Measurements from ENCODE around the gene FAM98C.

FAM98C gene

GRCh38 chr19:38442736-38443135 is 39.8 kb downstream of the FAM98C start:
- TF ChIP-seq, protein P1, sequence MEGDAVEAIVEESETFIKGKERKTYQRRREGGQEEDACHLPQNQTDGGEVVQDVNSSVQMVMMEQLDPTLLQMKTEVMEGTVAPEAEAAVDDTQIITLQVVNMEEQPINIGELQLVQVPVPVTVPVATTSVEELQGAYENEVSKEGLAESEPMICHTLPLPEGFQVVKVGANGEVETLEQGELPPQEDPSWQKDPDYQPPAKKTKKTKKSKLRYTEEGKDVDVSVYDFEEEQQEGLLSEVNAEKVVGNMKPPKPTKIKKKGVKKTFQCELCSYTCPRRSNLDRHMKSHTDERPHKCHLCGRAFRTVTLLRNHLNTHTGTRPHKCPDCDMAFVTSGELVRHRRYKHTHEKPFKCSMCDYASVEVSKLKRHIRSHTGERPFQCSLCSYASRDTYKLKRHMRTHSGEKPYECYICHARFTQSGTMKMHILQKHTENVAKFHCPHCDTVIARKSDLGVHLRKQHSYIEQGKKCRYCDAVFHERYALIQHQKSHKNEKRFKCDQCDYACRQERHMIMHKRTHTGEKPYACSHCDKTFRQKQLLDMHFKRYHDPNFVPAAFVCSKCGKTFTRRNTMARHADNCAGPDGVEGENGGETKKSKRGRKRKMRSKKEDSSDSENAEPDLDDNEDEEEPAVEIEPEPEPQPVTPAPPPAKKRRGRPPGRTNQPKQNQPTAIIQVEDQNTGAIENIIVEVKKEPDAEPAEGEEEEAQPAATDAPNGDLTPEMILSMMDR (IDR thresholded peaks at IDR 0.05; ENCODE audit: low read depth, low read length, missing control alignments) = no peak
- DNase-seq (ENCODE audit: extremely low read depth, low read depth) = no peak
- H3K4me3 ChIP-seq (replicated peaks; ENCODE audit: low read depth, low read length) = no peak overlapping the region

DNA sequence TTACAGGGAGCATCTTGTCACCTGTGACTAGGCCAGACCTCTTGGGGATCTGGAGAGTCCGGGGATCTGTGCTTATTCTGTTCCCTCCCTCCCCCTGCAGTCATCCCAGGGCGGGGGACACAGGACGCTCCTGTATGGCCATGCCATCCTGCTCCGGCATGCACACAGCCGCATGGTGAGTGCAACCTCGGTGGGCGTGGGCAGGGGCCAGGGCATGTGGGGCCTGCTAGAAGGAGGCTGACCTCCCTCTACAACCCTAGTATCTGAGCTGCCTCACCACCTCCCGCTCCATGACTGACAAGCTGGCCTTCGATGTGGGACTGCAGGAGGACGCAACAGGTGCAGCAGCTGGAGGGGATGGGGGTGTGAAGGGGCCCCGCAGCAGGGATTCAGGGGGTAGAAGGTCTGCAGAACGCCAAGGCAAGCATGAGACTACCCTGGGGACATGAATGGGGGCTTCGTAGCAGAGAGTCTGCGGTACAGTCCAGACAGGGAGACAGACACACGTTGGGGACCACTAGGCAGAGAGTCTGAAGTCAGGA is 40.6 kb downstream of the FAM98C start:
- no peak for DNase-seq (ENCODE audit: extremely low read depth, low read depth)
- TF ChIP-seq, protein P1 (IDR thresholded peaks at IDR 0.05; ENCODE audit: low read depth, low read length, missing control alignments) = no peak
- H3K4me3 ChIP-seq (replicated peaks; ENCODE audit: low read depth, low read length) = no peak overlapping the region

- no peak overlapping the region for H3K4me3 ChIP-seq (replicated peaks; ENCODE audit: low read depth, low read length)
- TF ChIP-seq, protein P1 (IDR thresholded peaks at IDR 0.05; ENCODE audit: low read depth, low read length, missing control alignments) = no peak
- no peak for DNase-seq (ENCODE audit: extremely low read depth, low read depth)
These were observed 41.1 kb downstream of the FAM98C start for GRCh38 chr19:38444026-38444425.

GRCh38 chr19:38445362-38445761 is 42.5 kb downstream of the FAM98C start:
- TF ChIP-seq, protein P1 (IDR thresholded peaks at IDR 0.05; ENCODE audit: low read depth, low read length, missing control alignments) = no peak
- H3K4me3 ChIP-seq (replicated peaks; ENCODE audit: low read depth, low read length) = no peak overlapping the region
- no peak for DNase-seq (ENCODE audit: extremely low read depth, low read depth)

GRCh38 chr19:38448225-38448624 is 45.3 kb downstream of the FAM98C start:
- no peak for DNase-seq (ENCODE audit: extremely low read depth, low read depth)
- TF ChIP-seq, protein P1 (IDR thresholded peaks at IDR 0.05; ENCODE audit: low read depth, low read length, missing control alignments) = no peak

DNA sequence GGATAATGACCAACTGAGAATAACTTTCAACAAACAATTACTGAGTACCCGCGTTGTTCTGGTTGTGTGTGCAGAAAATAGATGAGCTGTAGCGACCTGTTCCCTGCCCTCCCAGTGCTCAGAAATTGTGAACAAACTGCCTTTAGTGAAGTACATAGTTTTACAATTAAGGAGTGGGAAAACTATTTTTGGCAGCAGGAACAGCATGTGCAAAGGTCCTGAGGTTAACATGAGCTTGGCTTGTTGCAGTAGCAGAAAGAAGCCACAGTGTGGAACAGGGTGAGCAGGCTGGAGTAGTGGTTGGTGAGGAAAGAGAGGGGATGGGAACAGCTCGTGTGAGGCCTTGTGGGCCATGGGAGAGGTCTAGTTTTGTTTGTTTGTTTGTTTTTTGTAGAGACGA is 46.6 kb downstream of the FAM98C start:
- DNase-seq (ENCODE audit: extremely low read depth, low read depth) = no peak
- no peak overlapping the region for H3K4me3 ChIP-seq (replicated peaks; ENCODE audit: low read depth, low read length)
- TF ChIP-seq, protein P1 (IDR thresholded peaks at IDR 0.05; ENCODE audit: low read depth, low read length, missing control alignments) = no peak

More at GRCh38 chr19:38448225-38448624, 45.3 kb downstream of the FAM98C start:
- no peak overlapping the region for H3K4me3 ChIP-seq (replicated peaks; ENCODE audit: low read depth, low read length)

DNA sequence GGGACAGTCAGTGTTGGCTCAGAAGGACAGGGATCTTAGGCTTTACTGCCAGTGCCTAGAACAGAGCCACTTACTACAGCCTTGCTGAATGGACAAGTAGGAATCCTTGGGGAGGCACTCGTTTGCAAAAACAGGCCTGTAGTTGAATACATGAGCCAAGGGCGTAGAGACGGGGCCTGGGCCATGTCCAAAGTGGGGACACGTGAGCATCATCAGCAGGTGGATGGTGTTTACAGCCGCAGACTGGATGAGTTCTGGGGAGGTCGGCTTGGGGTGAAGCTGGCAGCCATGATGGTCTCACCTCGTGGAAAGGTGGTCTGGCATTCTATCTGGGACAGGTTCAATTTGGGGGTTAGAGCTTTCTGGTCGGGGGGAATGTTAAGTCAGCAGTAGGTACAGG is 48.1 kb downstream of the FAM98C start:
- DNase-seq (ENCODE audit: extremely low read depth, low read depth) = no peak
- TF ChIP-seq, protein P1 (IDR thresholded peaks at IDR 0.05; ENCODE audit: low read depth, low read length, missing control alignments) = no peak
- H3K4me3 ChIP-seq (replicated peaks; ENCODE audit: low read depth, low read length) = no peak overlapping the region

All from HFF-Myc (cell line).